HL-60 (cell line): Measurements from ENCODE around the gene PFDN2.

Experiments used
- DNase-seq, 2 experiments: peaks; one replicate each; pipeline ENCODE4 v3.0.0-alpha.2; 2010 to 2020; ENCODE audit warnings: low read depth in 1 of 2, low spot score in 1 of 2
- H3K27ac ChIP-seq: fragments of 250-450 bp; sonication (Bioruptor Pico); replicated peaks from 2 replicates; pipeline ENCODE4 v1.5.1; 2020; ENCODE audit warnings: mild to moderate bottlenecking, moderate library complexity
- H3K27me3 ChIP-seq: fragments of 250-450 bp; sonication (Bioruptor Pico); 2 replicates; pipeline ENCODE4 v1.5.1; 2021; ENCODE audit warnings: mild to moderate bottlenecking, moderate library complexity; ENCODE audit not compliant: insufficient read depth, poor library complexity, severe bottlenecking
- H3K4me3 ChIP-seq: replicated peaks from 2 replicates; pipeline ENCODE4 v1.5.1; 2011; ENCODE audit warnings: mild to moderate bottlenecking, control low read depth, low read length; ENCODE audit not compliant: insufficient read depth
- GABPA ChIP-seq: IDR thresholded peaks from 2 replicates; pipeline ENCODE4 v1.6.1; 2012; ENCODE audit warnings: low read depth
- POLR2AphosphoS5 ChIP-seq: IDR thresholded peaks from 2 replicates; pipeline ENCODE4 v1.6.1; 2012; ENCODE audit warnings: low read depth
- SPI1 ChIP-seq: IDR thresholded peaks from 2 replicates; pipeline ENCODE4 v1.6.1; 2012; ENCODE audit warnings: low read depth, mild to moderate bottlenecking, borderline replicate concordance
- TF ChIP-seq, protein P1 (sequence below): IDR thresholded peaks from 2 replicates; pipeline ENCODE4 v1.6.1; 2012; ENCODE audit warnings: low read depth; ENCODE audit not compliant: insufficient replicate concordance
- TF ChIP-seq, protein P2 (sequence below): IDR thresholded peaks from one replicate; pipeline ENCODE4 v1.5.1; 2011; ENCODE audit warnings: low read length, control low read depth, inconsistent platforms; ENCODE audit not compliant: insufficient read depth

Gene PFDN2

DNA sequence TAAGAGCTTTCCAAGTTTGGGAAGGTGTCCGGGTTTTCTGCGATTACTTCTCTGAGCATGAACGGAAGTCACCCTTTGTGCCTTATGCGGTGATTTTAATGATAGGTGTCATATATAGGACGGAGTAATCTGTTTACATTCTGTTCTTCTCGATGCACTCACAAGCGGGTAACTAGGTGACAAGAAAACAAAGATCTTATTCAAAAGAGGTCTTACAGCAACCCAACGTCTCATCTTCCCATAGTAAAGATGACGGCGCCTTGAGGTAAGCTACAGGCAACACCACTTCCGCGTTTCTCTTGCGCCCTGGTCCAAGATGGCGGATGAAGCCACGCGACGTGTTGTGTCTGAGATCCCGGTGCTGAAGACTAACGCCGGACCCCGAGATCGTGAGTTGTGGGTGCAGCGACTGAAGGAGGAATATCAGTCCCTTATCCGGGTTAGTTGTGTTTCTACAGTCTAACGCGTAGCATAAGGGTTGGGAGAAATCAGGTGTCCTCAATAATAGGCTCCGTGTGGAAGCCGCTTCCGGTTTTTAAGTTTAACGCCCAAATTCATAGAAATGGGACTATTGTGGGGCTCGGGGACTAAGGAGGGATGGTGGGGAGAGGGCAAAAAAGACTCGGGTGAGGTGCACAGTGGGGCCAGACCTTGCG lies 36.0 kb upstream of the PFDN2 start, which contains the start of gene UFC1:
UFC1 (plus strand) TSS at position 297 of the 656 bp plus-strand sequence; CDS start at position 317, 20 bp downstream.
- peak; percentile 96 for TF ChIP-seq POLR2AphosphoS5
- TF ChIP-seq SPI1: peak; percentile 86
- TF ChIP-seq, protein P1, sequence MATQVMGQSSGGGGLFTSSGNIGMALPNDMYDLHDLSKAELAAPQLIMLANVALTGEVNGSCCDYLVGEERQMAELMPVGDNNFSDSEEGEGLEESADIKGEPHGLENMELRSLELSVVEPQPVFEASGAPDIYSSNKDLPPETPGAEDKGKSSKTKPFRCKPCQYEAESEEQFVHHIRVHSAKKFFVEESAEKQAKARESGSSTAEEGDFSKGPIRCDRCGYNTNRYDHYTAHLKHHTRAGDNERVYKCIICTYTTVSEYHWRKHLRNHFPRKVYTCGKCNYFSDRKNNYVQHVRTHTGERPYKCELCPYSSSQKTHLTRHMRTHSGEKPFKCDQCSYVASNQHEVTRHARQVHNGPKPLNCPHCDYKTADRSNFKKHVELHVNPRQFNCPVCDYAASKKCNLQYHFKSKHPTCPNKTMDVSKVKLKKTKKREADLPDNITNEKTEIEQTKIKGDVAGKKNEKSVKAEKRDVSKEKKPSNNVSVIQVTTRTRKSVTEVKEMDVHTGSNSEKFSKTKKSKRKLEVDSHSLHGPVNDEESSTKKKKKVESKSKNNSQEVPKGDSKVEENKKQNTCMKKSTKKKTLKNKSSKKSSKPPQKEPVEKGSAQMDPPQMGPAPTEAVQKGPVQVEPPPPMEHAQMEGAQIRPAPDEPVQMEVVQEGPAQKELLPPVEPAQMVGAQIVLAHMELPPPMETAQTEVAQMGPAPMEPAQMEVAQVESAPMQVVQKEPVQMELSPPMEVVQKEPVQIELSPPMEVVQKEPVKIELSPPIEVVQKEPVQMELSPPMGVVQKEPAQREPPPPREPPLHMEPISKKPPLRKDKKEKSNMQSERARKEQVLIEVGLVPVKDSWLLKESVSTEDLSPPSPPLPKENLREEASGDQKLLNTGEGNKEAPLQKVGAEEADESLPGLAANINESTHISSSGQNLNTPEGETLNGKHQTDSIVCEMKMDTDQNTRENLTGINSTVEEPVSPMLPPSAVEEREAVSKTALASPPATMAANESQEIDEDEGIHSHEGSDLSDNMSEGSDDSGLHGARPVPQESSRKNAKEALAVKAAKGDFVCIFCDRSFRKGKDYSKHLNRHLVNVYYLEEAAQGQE: peak; percentile 82
- TF ChIP-seq, protein P2, sequence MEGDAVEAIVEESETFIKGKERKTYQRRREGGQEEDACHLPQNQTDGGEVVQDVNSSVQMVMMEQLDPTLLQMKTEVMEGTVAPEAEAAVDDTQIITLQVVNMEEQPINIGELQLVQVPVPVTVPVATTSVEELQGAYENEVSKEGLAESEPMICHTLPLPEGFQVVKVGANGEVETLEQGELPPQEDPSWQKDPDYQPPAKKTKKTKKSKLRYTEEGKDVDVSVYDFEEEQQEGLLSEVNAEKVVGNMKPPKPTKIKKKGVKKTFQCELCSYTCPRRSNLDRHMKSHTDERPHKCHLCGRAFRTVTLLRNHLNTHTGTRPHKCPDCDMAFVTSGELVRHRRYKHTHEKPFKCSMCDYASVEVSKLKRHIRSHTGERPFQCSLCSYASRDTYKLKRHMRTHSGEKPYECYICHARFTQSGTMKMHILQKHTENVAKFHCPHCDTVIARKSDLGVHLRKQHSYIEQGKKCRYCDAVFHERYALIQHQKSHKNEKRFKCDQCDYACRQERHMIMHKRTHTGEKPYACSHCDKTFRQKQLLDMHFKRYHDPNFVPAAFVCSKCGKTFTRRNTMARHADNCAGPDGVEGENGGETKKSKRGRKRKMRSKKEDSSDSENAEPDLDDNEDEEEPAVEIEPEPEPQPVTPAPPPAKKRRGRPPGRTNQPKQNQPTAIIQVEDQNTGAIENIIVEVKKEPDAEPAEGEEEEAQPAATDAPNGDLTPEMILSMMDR: no peak
- peak; percentile 97 for TF ChIP-seq GABPA
- H3K4me3 ChIP-seq: peak within 1 kb of the TSS; percentile 87
- peak; percentile 77 to 88 for DNase-seq

DNA sequence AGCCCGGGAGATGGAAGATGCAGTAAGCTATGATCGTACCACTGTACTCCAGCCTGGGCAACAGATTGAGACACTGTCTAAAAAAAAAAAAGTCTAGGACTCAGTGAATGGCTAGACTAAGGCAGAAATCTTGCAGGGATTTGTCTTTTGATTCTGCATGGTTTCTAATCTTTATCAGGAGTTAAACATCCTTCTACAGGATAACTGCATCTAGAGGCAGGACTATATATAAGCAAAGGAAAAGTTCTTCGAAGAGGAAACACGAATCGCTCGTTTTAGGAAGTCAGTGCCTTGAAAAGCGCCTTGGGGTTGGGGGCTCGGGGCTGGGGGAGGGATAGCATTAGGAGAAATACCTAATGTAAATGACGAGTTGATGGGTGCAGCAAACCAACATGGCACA lies 35.3 kb upstream of the PFDN2 start:
- peak overlapping the region; percentile 99 for H3K27ac ChIP-seq
- no peak for TF ChIP-seq POLR2AphosphoS5
- no peak for TF ChIP-seq SPI1
- TF ChIP-seq, protein P1: no peak
- no peaks in the 10 kb centered on the region for H3K27me3 ChIP-seq
- H3K4me3 ChIP-seq: peak overlapping the region; percentile 87
- no peak for DNase-seq

More for the DNA sequence above, 36.0 kb upstream of the PFDN2 start, which contains the start of gene UFC1:
- no peaks in the 10 kb centered on the region for H3K27me3 ChIP-seq
- H3K27ac ChIP-seq: peak within 1 kb of the TSS; percentile 99

DNA sequence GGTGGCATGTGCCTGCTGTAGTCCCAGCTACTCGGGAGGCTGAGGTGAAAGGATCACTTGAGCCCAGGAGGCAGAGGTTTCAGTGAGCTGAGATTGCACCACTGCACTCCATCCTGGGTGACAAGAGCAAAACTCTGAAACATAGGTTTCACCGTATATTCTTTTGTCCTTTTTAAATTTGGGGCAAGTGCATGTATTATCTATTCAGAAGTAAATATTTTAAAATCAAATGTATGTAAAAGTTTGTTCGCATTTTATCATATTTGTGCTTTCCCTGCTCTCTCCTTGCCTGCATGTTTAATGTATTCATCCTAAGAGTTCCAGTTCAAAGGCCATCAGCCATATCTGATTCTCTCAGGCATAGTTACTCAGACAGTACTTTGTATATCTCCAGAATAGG lies 28.0 kb upstream of the PFDN2 start:
- TF ChIP-seq SPI1: no peak
- no peak for TF ChIP-seq GABPA
- TF ChIP-seq POLR2AphosphoS5: no peak
- TF ChIP-seq, protein P2: no peak
- TF ChIP-seq, protein P1: no peak
- Histone ChIP-seq H3K4me3 (no peak overlapping the region), H3K27ac (no peak overlapping the region), H3K27me3 (no peaks in the 10 kb centered on the region)
- no peak for DNase-seq
